Measurements from ENCODE around the gene VPS13D.

VPS13D gene

GRCh38 chr1:12302798-12303447 is 73.1 kb downstream of the VPS13D start:
- H3K4me3 ChIP-seq (ENCODE audit: low read depth, low read length) = no peak overlapping the region
- in situ Hi-C loops (cut with HindIII; ENCODE audit: low sequenced_read_pairs) = no loop called here
- peak; percentile 27 for DNase-seq (ENCODE audit: low read depth, low spot score)
- TF ChIP-seq, protein P1, sequence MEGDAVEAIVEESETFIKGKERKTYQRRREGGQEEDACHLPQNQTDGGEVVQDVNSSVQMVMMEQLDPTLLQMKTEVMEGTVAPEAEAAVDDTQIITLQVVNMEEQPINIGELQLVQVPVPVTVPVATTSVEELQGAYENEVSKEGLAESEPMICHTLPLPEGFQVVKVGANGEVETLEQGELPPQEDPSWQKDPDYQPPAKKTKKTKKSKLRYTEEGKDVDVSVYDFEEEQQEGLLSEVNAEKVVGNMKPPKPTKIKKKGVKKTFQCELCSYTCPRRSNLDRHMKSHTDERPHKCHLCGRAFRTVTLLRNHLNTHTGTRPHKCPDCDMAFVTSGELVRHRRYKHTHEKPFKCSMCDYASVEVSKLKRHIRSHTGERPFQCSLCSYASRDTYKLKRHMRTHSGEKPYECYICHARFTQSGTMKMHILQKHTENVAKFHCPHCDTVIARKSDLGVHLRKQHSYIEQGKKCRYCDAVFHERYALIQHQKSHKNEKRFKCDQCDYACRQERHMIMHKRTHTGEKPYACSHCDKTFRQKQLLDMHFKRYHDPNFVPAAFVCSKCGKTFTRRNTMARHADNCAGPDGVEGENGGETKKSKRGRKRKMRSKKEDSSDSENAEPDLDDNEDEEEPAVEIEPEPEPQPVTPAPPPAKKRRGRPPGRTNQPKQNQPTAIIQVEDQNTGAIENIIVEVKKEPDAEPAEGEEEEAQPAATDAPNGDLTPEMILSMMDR (IDR thresholded peaks at IDR 0.05; ENCODE audit: low read depth, low read length) = no peak

- TF ChIP-seq, protein P1 (IDR thresholded peaks at IDR 0.05; ENCODE audit: low read depth, low read length) = no peak
- H3K4me3 ChIP-seq (ENCODE audit: low read depth, low read length) = no peak overlapping the region
- peak; percentile 13 for DNase-seq (ENCODE audit: low read depth, low spot score)
- in situ Hi-C loops (cut with HindIII; ENCODE audit: low sequenced_read_pairs) = no loop called here
Measured at GRCh38 chr1:12305377-12305776, 75.5 kb downstream of the VPS13D start.

GRCh38 chr1:12309783-12310742 is 80.2 kb downstream of the VPS13D start:
- peak; percentile 72 for DNase-seq (ENCODE audit: low read depth, low spot score)
- in situ Hi-C loops (cut with HindIII; ENCODE audit: low sequenced_read_pairs) = no loop called here
- no peak overlapping the region for H3K4me3 ChIP-seq (ENCODE audit: low read depth, low read length)
- TF ChIP-seq, protein P1 (IDR thresholded peaks at IDR 0.05; ENCODE audit: low read depth, low read length) = no peak

GRCh38 chr1:12314333-12314903 is 84.6 kb downstream of the VPS13D start:
- TF ChIP-seq, protein P1 (IDR thresholded peaks at IDR 0.05; ENCODE audit: low read depth, low read length) = peak; percentile 38
- peak; percentile 54 for DNase-seq (ENCODE audit: low read depth, low spot score)
- in situ Hi-C loops (cut with HindIII; ENCODE audit: low sequenced_read_pairs) = no loop called here
- no peak overlapping the region for H3K4me3 ChIP-seq (ENCODE audit: low read depth, low read length)

- TF ChIP-seq, protein P1 (IDR thresholded peaks at IDR 0.05; ENCODE audit: low read depth, low read length) = no peak
- no peak for DNase-seq (ENCODE audit: low read depth, low spot score)
- H3K4me3 ChIP-seq (ENCODE audit: low read depth, low read length) = no peak overlapping the region
- in situ Hi-C loops (cut with HindIII; ENCODE audit: low sequenced_read_pairs) = no loop called here
Measured at GRCh38 chr1:12315146-12315545, 85.3 kb downstream of the VPS13D start.

DNA sequence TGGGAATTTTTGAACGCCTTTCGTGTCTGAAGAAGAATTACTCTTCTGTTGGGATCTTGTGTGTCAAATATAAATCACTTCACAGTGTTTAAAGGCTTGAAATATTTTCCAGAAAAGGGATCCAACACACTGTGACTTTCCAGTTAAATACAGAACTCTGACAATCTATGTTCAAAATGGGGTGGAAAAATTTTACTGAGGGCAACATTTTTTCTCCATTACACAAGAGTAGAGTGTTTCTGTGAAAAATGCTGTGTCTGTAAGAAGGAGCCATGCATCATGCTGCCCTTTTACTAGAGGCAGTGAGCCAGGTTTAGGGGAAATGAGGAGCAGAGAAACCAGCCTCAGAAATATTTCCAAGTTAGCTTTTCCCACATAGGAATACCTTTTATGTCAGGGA is 86.5 kb downstream of the VPS13D start:
- no peak overlapping the region for H3K4me3 ChIP-seq (ENCODE audit: low read depth, low read length)
- TF ChIP-seq, protein P1 (IDR thresholded peaks at IDR 0.05; ENCODE audit: low read depth, low read length) = no peak
- DNase-seq (ENCODE audit: low read depth, low spot score) = no peak
- in situ Hi-C loops (cut with HindIII; ENCODE audit: low sequenced_read_pairs) = no loop called here
